Upper lobe of right lung (tissue), 1 donor: ENCODE data around the gene PHACTR3. TPM values are rescaled to one million over a fixed set of nuclear protein-coding genes. Genes with fewer than 3 reads are reported as not detected.
A peak's percentile ranks its signal among the peaks of the same experiment; 100 is the strongest.

ENCODE experiments used
- ATAC-seq: fragments of 200-7000 bp; cut with Tn5 transposase; one replicate; pipeline ENCODE4 v1.9.1; 2020; ENCODE audit warnings: mild to moderate bottlenecking, moderate library complexity
- DNase-seq: peaks from one replicate; pipeline ENCODE4 v3.0.0-alpha.2; 2020
- H3K27ac ChIP-seq: fragments of 200-600 bp; one replicate; pipeline ENCODE4 v1.8.0; 2022
- H3K27me3 ChIP-seq: fragments of 200-600 bp; one replicate; pipeline ENCODE4 v1.8.0; 2022; ENCODE audit warnings: mild to moderate bottlenecking
- H3K36me3 ChIP-seq: fragments of 200-600 bp; one replicate; pipeline ENCODE4 v1.8.0; 2022
- H3K4me1 ChIP-seq: fragments of 200-600 bp; one replicate; pipeline ENCODE4 v1.8.0; 2022
- H3K4me3 ChIP-seq: fragments of 200-600 bp; one replicate; pipeline ENCODE4 v1.8.0; 2022; ENCODE audit warnings: mild to moderate bottlenecking
- H3K9me3 ChIP-seq: fragments of 200-600 bp; one replicate; pipeline ENCODE4 v1.8.0; 2022
- CTCF ChIP-seq: fragments of 200-600 bp; IDR thresholded peaks from one replicate; pipeline ENCODE4 v1.8.0; 2022; ENCODE audit warnings: antibody characterized with exemption
- intact Hi-C: fragments of 100-400 bp; cut with DNase I; formaldehyde crosslinking; loops from one replicate; pipeline ENCODE4 v1.11.0; 2022
- total RNA-seq: library from RNA; stranded (reverse); fragmentation: NEBNext Ultra II Directional; extraction: Animal tissue kit (Norgen Biotek cat#: 25700); gene quantifications from one replicate; pipeline ENCODE4 v1.2.1, GENCODE V29; 2021
- donor health status: DM: no; HTN: yes; CAD: no; lungs with severe emphysema.

The PHACTR3 gene
- total RNA-seq, 1 donor from 2014 or later: 18.2 TPM

GRCh38 chr20:59640267-59640666 lies 35.9 kb downstream of the PHACTR3 start:
- TF ChIP-seq CTCF: no peak
- no peak for ATAC-seq
- Histone ChIP-seq H3K4me1 (no peaks in the 10 kb centered on the region), H3K9me3 (no peaks in the 10 kb centered on the region), H3K4me3 (no peak overlapping the region), H3K27ac (no peak overlapping the region), H3K27me3 (peaks cover 7% of the 10 kb centered on the region), H3K36me3 (no peaks in the 10 kb centered on the region)
- intact Hi-C loops: no loop called here
- no peak for DNase-seq

DNA sequence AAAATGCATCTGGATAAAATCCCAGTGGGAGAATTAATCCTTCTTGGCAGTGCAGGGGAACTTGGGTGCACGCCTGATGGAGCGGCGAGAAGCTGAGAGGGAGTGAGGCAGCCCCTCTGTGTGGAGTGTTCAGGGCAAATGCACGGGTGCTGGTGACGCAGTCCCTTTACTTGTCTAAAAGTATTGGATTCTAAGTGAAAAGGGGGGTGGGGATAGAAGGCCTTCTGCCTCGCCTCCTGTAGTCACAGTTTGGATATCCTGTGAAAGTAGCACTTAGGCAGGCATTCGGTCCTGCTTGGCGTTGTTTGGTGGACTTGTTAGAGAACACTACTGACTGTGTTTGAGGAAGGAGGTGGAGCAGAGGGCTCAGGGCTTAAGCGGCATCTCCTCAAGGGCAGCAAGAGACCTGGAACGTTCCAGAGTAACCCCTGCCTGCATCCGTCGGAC lies 39.3 kb downstream of the PHACTR3 start:
- no peak for ATAC-seq
- Histone ChIP-seq H3K36me3 (no peaks in the 10 kb centered on the region), H3K27ac (no peak overlapping the region), H3K9me3 (no peaks in the 10 kb centered on the region), H3K4me1 (no peaks in the 10 kb centered on the region), H3K27me3 (no peaks in the 10 kb centered on the region), H3K4me3 (no peak overlapping the region)
- DNase-seq: no peak
- intact Hi-C loops: no loop called here
- TF ChIP-seq CTCF: no peak

GRCh38 chr20:59644371-59644939 lies 40.1 kb downstream of the PHACTR3 start:
- H3K9me3 ChIP-seq: no peaks in the 10 kb centered on the region
- no peaks in the 10 kb centered on the region for H3K36me3 ChIP-seq
- DNase-seq (no peak), ATAC-seq (no peak)
- intact Hi-C loops: no loop called here
- TF ChIP-seq CTCF: no peak
- H3K4me1 ChIP-seq: no peaks in the 10 kb centered on the region
- H3K4me3 ChIP-seq: no peak overlapping the region
- H3K27me3 ChIP-seq: no peaks in the 10 kb centered on the region
- H3K27ac ChIP-seq: no peak overlapping the region

- no peak for DNase-seq
Measured at GRCh38 chr20:59645271-59645670, 40.9 kb downstream of the PHACTR3 start.

DNA sequence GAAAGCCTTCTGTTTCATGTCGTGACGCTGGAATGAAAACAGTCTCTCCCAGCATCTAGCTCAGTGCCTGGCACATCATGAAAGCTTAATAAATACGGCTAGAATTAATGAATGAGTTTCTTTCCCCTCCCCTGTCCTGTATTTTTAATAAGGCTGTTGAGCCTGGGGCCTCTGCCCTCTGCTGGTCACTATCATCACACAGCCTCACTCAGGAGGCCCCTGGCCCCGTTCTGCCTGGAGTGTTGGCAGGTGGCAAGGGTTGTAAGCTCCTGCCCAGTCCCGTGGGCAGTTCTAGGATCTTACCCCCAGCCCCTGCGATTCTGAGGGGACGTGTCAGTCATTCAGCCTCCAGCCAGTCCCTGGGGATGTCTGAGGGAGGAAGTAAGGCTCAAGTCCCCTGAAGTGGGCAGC lies 41.4 kb downstream of the PHACTR3 start:
- TF ChIP-seq CTCF: peak; percentile 15
- H3K27ac ChIP-seq: no peak overlapping the region
- H3K9me3 ChIP-seq: no peaks in the 10 kb centered on the region
- DNase-seq (no peak), ATAC-seq (no peak)
- no peaks in the 10 kb centered on the region for H3K27me3 ChIP-seq
- intact Hi-C loops: no loop called here
- H3K4me3 ChIP-seq: no peak overlapping the region
- no peaks in the 10 kb centered on the region for H3K36me3 ChIP-seq
- no peaks in the 10 kb centered on the region for H3K4me1 ChIP-seq

More at GRCh38 chr20:59645271-59645670, 40.9 kb downstream of the PHACTR3 start:
- Histone ChIP-seq H3K27me3 (no peaks in the 10 kb centered on the region), H3K4me3 (no peak overlapping the region), H3K27ac (no peak overlapping the region), H3K4me1 (no peaks in the 10 kb centered on the region), H3K36me3 (no peaks in the 10 kb centered on the region), H3K9me3 (no peaks in the 10 kb centered on the region)
- no peak for TF ChIP-seq CTCF
- no peak for ATAC-seq
- intact Hi-C loops: no loop called here

DNA sequence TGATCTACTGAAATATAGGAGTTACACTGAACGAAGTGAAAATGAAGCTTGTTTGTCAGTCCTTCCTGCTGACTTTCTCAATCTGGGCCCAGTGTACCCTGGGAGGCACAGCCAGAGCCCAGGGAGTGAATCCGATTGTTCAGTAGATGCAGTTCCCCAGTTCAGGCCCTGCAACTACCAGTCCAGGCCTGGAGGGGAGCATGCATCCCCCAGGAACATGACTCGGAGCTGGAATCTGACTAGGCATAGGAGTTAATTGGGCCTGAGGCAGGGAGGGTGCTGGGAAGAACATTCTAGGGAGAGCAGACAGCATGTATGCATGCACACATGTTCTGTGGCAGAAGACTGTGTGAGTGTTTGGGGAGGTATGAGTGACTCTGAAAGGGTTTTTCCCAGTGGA lies 42.1 kb downstream of the PHACTR3 start:
- Histone ChIP-seq H3K4me3 (no peak overlapping the region), H3K4me1 (no peaks in the 10 kb centered on the region), H3K9me3 (no peaks in the 10 kb centered on the region), H3K27me3 (no peaks in the 10 kb centered on the region), H3K36me3 (no peaks in the 10 kb centered on the region), H3K27ac (no peak overlapping the region)
- intact Hi-C loops: no loop called here
- no peak for TF ChIP-seq CTCF
- no peak for ATAC-seq
- DNase-seq: no peak
